LNCAP (cell line): ENCODE data around the gene TMCC2.

ENCODE experiments used
- CTCF ChIP-seq: fragments of 450-650 bp; IDR thresholded peaks from 2 replicates; pipeline ENCODE4 v1.5.1; 2017; ENCODE audit warnings: mild to moderate bottlenecking

TMCC2 gene

GRCh38 chr1:205236951-205237475, 9.3 kb downstream of the TMCC2 start:
- TF ChIP-seq CTCF, result no peak

DNA sequence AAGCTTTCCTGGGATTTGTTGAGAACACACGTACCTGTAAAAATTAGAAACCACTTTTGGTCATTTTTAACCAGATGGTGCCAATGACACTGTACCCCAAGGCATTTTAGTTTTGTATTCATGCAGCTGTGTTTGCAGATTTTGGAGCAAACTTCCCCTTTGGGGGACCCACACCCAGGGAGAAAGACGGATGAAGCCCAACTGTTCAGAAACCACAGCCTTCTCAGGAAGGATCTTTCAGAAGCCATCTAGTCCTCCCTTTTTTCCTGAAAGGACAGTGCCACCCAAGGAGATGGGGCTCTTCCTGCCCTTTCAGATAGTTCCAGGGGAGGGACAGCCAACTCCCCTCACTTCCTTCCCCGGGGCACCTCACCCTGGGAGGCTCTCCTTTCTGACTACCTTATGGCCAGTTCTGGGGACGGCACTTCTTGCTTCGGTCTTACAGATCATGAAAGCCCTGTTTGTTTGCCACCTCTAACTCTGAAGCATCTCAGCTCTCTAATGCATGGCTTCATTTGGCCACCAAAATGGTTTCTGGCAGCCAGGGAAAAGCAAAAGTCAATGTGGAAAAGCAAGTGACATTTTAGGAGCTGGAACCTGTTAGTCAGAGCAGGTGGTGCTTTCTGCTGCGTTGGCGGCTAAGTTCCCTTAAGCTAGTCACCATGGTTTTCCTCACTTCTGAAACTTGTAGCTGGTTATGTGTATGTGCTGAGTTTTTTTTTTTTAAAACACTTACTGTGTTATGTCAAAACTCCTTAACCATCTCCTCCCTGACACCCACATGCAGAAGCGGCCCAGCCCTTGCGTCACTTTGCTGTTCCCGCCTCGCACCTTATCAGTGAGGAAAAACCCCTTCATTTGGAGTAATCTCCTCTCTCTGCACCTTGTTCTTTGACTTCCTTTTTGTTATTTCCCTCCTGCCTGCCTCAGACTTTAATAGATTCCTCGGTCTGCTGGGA, 10.1 kb downstream of the TMCC2 start:
- TF ChIP-seq CTCF, result no peak

DNA sequence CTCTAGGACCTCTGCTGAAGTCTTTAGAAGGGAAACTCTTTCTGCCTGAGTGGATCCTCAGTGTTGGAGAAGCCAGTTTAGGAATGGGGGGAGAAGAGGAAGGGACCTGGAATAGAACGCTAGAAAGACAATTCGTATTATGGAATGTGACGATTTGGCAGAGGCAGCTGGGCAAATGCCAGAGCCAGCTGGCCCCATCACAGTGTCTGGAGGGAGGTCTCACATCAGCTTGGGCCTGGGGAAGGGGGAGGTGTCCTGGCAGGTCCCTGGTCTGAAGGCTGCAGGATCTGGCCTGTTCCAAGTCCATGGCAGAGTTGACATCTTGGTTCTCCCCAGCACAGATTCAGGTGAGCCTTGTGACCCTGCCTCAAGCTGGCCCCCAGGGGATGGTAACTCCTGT, 11.3 kb downstream of the TMCC2 start:
- no peak for TF ChIP-seq CTCF

GRCh38 chr1:205240118-205240517, 12.4 kb downstream of the TMCC2 start:
- no peak for TF ChIP-seq CTCF

GRCh38 chr1:205240569-205240968, 12.8 kb downstream of the TMCC2 start:
- no peak for TF ChIP-seq CTCF

DNA sequence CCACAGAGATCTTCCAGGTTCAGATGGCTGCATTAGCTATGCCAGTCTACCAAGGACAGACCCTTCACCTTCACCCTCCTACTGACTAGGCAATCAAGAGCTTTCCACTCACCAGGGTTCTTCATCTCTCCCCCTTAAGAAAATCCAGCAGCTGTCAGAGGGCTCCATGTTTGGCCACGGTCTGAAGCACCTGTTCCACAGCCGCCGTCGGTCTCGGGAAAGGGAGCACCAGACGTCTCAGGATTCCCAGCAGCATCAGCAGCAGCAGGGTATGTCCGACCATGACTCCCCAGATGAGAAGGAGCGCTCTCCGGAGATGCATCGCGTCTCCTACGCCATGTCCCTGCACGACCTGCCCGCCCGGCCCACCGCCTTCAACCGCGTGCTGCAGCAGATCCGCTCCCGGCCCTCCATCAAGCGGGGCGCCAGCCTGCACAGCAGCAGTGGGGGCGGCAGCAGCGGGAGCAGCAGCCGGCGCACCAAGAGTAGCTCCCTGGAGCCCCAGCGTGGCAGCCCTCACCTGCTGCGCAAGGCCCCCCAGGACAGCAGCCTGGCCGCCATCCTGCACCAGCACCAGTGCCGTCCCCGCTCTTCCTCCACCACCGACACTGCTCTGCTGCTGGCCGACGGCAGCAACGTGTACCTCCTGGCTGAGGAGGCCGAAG, 13.8 kb downstream of the TMCC2 start:
- no peak for TF ChIP-seq CTCF

- no peak for TF ChIP-seq CTCF
Measured at GRCh38 chr1:205243350-205244191, 15.8 kb downstream of the TMCC2 start.
